Measurements from ENCODE around the gene PRLR.

Gene PRLR

DNA sequence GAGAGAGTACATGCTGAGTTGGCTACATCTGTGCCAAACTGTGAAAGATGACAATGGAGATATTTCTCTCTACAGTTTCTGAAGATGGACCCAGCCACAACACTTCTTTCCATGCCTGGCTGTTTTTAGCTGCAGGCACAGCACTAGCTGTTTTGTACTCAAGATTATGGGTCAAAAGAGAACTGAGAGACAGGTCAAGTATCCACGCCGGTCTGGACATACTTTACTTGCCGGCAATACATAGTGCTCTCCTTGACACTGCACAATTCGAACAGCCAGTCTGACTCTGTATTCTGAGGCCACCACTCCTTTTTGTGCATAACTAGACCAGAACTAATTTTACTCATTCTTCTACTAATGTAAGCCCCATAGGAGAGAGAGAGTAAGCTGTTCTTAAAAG is 2.6 kb downstream of the PRLR start:
- TF ChIP-seq, protein P1, sequence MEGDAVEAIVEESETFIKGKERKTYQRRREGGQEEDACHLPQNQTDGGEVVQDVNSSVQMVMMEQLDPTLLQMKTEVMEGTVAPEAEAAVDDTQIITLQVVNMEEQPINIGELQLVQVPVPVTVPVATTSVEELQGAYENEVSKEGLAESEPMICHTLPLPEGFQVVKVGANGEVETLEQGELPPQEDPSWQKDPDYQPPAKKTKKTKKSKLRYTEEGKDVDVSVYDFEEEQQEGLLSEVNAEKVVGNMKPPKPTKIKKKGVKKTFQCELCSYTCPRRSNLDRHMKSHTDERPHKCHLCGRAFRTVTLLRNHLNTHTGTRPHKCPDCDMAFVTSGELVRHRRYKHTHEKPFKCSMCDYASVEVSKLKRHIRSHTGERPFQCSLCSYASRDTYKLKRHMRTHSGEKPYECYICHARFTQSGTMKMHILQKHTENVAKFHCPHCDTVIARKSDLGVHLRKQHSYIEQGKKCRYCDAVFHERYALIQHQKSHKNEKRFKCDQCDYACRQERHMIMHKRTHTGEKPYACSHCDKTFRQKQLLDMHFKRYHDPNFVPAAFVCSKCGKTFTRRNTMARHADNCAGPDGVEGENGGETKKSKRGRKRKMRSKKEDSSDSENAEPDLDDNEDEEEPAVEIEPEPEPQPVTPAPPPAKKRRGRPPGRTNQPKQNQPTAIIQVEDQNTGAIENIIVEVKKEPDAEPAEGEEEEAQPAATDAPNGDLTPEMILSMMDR (IDR thresholded peaks at IDR 0.05; ENCODE audit: control insufficient read depth, extremely low read depth, insufficient read depth) = no peak
- no peak overlapping the region for H3K4me3 ChIP-seq (ENCODE audit: low read depth, low read length)
- no peak for DNase-seq (ENCODE audit: low read depth)

DNA sequence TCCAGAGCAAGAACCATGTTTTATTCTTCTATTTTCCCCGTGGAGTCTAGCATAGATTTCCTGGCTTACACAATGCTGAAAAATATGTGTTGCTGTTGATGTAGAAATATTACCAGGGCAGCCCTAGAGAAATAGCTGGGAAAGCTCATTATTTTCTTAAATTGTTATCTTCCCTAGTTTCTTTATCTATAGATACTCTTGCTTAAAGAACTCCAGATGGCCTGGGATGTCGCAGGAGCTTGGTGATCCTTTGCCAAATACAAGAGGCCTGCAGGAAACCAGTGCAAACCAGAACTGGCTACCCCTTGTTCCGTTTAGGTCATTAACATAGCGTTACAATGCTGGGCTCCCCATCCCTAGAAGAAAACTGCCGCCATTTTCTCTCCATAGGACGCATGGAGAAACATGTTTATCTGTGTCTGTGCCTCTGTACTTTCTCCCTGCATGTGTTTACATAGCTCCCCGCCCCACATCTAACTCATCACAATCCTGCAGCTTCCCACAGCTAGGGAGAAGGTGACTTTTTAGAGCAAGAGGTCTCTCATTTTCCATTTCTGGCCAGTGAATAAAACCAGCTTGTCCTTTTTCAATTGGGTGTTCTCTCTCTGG is 6.4 kb downstream of the PRLR start:
- TF ChIP-seq, protein P1 (IDR thresholded peaks at IDR 0.05; ENCODE audit: control insufficient read depth, extremely low read depth, insufficient read depth) = no peak
- no peak overlapping the region for H3K4me3 ChIP-seq (ENCODE audit: low read depth, low read length)
- no peak for DNase-seq (ENCODE audit: low read depth)

DNA sequence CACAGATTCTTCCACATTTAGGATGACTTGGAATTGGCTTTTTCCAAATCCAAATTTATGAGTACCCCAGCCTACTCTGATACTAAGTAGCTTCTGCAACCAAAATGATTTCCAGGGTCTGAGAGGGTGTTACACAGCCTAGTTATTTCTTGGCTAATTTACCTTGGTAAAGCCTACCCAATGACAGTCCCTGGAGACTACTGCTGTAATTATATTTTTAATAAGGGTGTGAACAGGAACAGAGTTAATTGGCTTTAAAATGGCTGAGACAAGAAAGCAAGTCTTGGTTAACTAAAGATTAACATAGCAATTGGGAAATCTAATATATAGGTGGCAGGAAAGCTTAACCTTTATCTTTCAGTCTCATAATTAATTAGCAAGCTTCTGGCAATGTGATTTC is 9.3 kb downstream of the PRLR start:
- H3K4me3 ChIP-seq (ENCODE audit: low read depth, low read length) = no peak overlapping the region
- DNase-seq (ENCODE audit: low read depth) = no peak
- TF ChIP-seq, protein P1 (IDR thresholded peaks at IDR 0.05; ENCODE audit: control insufficient read depth, extremely low read depth, insufficient read depth) = no peak

DNA sequence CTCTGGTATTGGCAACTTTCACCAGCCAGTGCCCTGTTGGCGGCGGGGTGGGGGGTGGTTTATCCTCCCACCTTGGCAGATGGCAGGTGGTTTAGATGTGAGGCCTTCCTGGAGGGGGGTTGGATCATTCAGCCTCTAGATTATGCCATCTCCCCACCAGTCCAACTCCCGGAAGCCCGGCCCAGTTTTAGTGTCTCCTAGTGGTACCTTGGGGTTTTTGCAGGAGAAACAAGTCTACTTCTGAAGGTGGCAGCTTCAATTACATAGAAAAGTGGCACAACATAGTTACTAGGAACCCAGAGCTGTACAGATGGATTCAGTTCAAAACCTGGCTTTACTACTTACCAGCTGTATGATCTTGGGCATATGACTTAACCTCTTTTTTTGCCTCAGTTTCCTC is 11.3 kb downstream of the PRLR start:
- no peak overlapping the region for H3K4me3 ChIP-seq (ENCODE audit: low read depth, low read length)
- TF ChIP-seq, protein P1 (IDR thresholded peaks at IDR 0.05; ENCODE audit: control insufficient read depth, extremely low read depth, insufficient read depth) = no peak
- no peak for DNase-seq (ENCODE audit: low read depth)

DNA sequence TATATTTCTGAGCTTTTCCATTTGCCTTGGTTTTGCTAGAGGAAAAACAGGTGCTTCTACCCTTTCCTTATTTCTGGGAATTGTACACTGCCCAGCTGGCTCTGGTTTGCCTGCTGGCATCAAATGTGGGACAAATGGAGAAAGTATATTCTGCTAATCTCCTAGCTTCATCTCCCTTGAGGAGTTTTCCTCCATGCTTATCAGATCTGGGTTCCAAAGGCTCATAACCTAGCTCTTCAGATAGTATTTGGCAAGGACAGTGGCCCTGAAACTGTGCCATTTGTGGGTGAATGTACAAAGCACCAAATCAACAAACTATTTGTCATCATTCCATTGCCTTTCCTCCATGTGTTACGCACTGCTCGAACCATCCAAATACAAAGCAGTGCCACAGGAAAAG is 16.2 kb downstream of the PRLR start:
- DNase-seq (ENCODE audit: low read depth) = peak; percentile 86
- TF ChIP-seq, protein P1 (IDR thresholded peaks at IDR 0.05; ENCODE audit: control insufficient read depth, extremely low read depth, insufficient read depth) = no peak
- H3K4me3 ChIP-seq (ENCODE audit: low read depth, low read length) = no peak overlapping the region

DNA sequence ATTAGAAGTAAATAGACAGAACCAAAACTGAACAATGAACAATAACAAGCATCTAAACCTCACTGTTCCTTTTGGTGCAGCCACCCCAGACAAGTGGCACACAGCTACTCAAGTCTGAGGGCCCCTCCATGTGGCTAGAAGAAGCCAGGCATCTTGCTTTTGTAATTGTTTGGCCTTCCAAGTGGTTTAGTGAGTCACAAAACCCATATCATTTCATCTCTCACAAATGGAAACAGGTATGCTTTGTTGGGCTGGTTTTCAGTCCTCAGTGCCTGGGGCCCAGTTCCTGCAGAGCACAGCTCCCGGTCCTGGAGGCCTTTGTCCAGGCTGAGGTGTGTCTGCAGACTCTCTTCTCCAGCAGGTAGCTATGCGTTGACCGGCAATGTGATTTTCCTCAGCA is 16.7 kb downstream of the PRLR start:
- H3K4me3 ChIP-seq (ENCODE audit: low read depth, low read length) = no peak overlapping the region
- DNase-seq (ENCODE audit: low read depth) = peak; percentile 68
- TF ChIP-seq, protein P1 (IDR thresholded peaks at IDR 0.05; ENCODE audit: control insufficient read depth, extremely low read depth, insufficient read depth) = peak; percentile 31; the same call in 1 of the 2 replicates
